SW480 (cell line): ENCODE measurements around the gene NCR3LG1.

Experiments
- DNase-seq: peaks from one replicate; pipeline ENCODE4 v3.0.0-alpha.2; 2016; ENCODE audit warnings: low spot score

NCR3LG1 gene

GRCh38 chr11:17394743-17395390, 43.3 kb downstream of the NCR3LG1 start:
- no peak for DNase-seq

GRCh38 chr11:17395554-17395961, 44.0 kb downstream of the NCR3LG1 start:
- DNase-seq = no peak

GRCh38 chr11:17395978-17396377, 44.4 kb downstream of the NCR3LG1 start:
- DNase-seq = no peak

GRCh38 chr11:17396598-17397310, 45.2 kb downstream of the NCR3LG1 start:
- DNase-seq = no peak

- DNase-seq = no peak
These were observed 45.9 kb downstream of the NCR3LG1 start for GRCh38 chr11:17397311-17398002.

GRCh38 chr11:17399236-17399635, 47.6 kb downstream of the NCR3LG1 start:
- DNase-seq = no peak

- no peak for DNase-seq
These were observed 48.6 kb downstream of the NCR3LG1 start for GRCh38 chr11:17400048-17400775.

- no peak for DNase-seq
These were observed 49.7 kb downstream of the NCR3LG1 start for GRCh38 chr11:17401316-17401715.

GRCh38 chr11:17401841-17402240, 50.2 kb downstream of the NCR3LG1 start:
- no peak for DNase-seq

GRCh38 chr11:17402486-17402885, 50.9 kb downstream of the NCR3LG1 start:
- DNase-seq = no peak

- peak; percentile 92 for DNase-seq
These were observed 52.6 kb downstream of the NCR3LG1 start for GRCh38 chr11:17403980-17404759.

- peak; percentile 84 for DNase-seq
These were observed 53.8 kb downstream of the NCR3LG1 start for GRCh38 chr11:17405232-17406005.

- no peak for DNase-seq
These were observed 54.6 kb downstream of the NCR3LG1 start for GRCh38 chr11:17406082-17406817.

- DNase-seq = no peak
These were observed 55.2 kb downstream of the NCR3LG1 start for GRCh38 chr11:17406818-17407149.

GRCh38 chr11:17407575-17407974, 56.0 kb downstream of the NCR3LG1 start:
- no peak for DNase-seq

GRCh38 chr11:17408026-17408425, 56.4 kb downstream of the NCR3LG1 start:
- DNase-seq = no peak

- no peak for DNase-seq
These were observed 57.0 kb downstream of the NCR3LG1 start for GRCh38 chr11:17408641-17409040.

GRCh38 chr11:17410606-17411379, 59.2 kb downstream of the NCR3LG1 start:
- no peak for DNase-seq

GRCh38 chr11:17411418-17411817, 59.8 kb downstream of the NCR3LG1 start:
- DNase-seq = no peak
